Spinal cord (tissue), 10 donors: ENCODE data around the gene PPIP5K2. TPM values are rescaled to one million over a fixed set of nuclear protein-coding genes. Genes with fewer than 3 reads are reported as not detected.
"Not testable (repeated sequence)": the region's sequence is repeated elsewhere in the genome, so short reads cannot be mapped to it uniquely, and the experiment has no call there.

Experiments used
- DNase-seq, 6 donors: peaks; one replicate each; pipeline versions ENCODE4 v3.0.0 to v3.0.0-alpha.2; 2013 to 2015; ENCODE audit warnings: low spot score in 6 of 6, low read depth in 4 of 6
- H3K27ac ChIP-seq: one replicate; pipeline ENCODE4 v1.5.1; 2013; ENCODE audit warnings: low read depth, low read length, control low read depth
- H3K27me3 ChIP-seq: one replicate; pipeline ENCODE4 v1.6.1; 2013; ENCODE audit warnings: low read length; ENCODE audit not compliant: control insufficient read depth, insufficient read depth
- H3K36me3 ChIP-seq: one replicate; pipeline ENCODE4 v1.6.1; 2013; ENCODE audit warnings: low read length; ENCODE audit not compliant: control insufficient read depth, insufficient read depth
- H3K4me1 ChIP-seq: one replicate; pipeline ENCODE4 v1.6.1; 2013; ENCODE audit warnings: low read length; ENCODE audit not compliant: control insufficient read depth, insufficient read depth
- H3K4me3 ChIP-seq: one replicate; pipeline ENCODE4 v1.5.1; 2013; ENCODE audit warnings: low read depth, low read length, control low read depth
- H3K9me3 ChIP-seq: one replicate; pipeline ENCODE4 v1.6.1; 2013; ENCODE audit warnings: low read length; ENCODE audit not compliant: control insufficient read depth, insufficient read depth
- WGBS: methylation state at CpG from one replicate; pipeline ENCODE4 v1.1.5; 2013; ENCODE audit warnings: missing lambda C conversion rate; ENCODE audit not compliant: insufficient coverage; 5-methylcytosine and 5-hydroxymethylcytosine counted together
- polyA plus RNA-seq, 2 donors: library from polyadenylated mRNA; unstranded; fragments of 120-200 nt; gene quantifications; one replicate each; pipeline ENCODE4 v1.2.1, GENCODE V29; 2013; ENCODE audit not compliant: insufficient read length in 2 of 2
- total RNA-seq, 2 donors: library from RNA; depleted of rRNA in 1 of 2; stranded (reverse); fragments of 120-200 nt in 1 of 2; fragments of >200 nt in 1 of 2; gene quantifications; one replicate each; pipeline versions ENCODE4 v1.2.3 to v1.2.4, GENCODE V29; 2013 to 2014
- donor health status: healthy.

The PPIP5K2 gene
- total and polyA plus RNA-seq, 4 donors: 62.3 to 133 (median 90.1) TPM

- WGBS: no CpG with 5 or more reads among the region's 3 CpGs
- H3K4me1 ChIP-seq: no peaks in the 10 kb centered on the region
- no peak for DNase-seq
- no peaks in the 10 kb centered on the region for H3K27me3 ChIP-seq
- H3K36me3 ChIP-seq: peaks cover 23% of the 10 kb centered on the region
- no peak overlapping the region for H3K27ac ChIP-seq
- H3K4me3 ChIP-seq: no peak overlapping the region
- no peaks in the 10 kb centered on the region for H3K9me3 ChIP-seq
Observed at GRCh38 chr5:103138202-103138690, 18.1 kb downstream of the PPIP5K2 start.

- no CpG with 5 or more reads among the region's 2 CpGs for WGBS
- H3K36me3 ChIP-seq: peaks cover 23% of the 10 kb centered on the region
Observed at GRCh38 chr5:103139264-103139865, 19.3 kb downstream of the PPIP5K2 start.

GRCh38 chr5:103142132-103142531, 22.0 kb downstream of the PPIP5K2 start:
- not testable (repeated sequence) for H3K4me1 ChIP-seq, H3K27ac ChIP-seq, H3K4me3 ChIP-seq, DNase-seq, H3K27me3 ChIP-seq, H3K9me3 ChIP-seq
- 97% methylated on average over 21 of the region's 25 CpGs for WGBS
- H3K36me3 ChIP-seq: peaks cover 15% of the 10 kb centered on the region

More at GRCh38 chr5:103139264-103139865, 19.3 kb downstream of the PPIP5K2 start:
- peak in 5 of 6 donors; percentile 36 to 87 (median 39) for DNase-seq
- H3K27me3 ChIP-seq: no peaks in the 10 kb centered on the region
- no peaks in the 10 kb centered on the region for H3K9me3 ChIP-seq
- H3K4me1 ChIP-seq: no peaks in the 10 kb centered on the region
- no peak overlapping the region for H3K4me3 ChIP-seq
- no peak overlapping the region for H3K27ac ChIP-seq

GRCh38 chr5:103145196-103145595, 25.1 kb downstream of the PPIP5K2 start:
- no peak overlapping the region for H3K4me3 ChIP-seq
- no peaks in the 10 kb centered on the region for H3K9me3 ChIP-seq
- no peak for DNase-seq
- no peaks in the 10 kb centered on the region for H3K4me1 ChIP-seq
- no peaks in the 10 kb centered on the region for H3K27me3 ChIP-seq
- peaks cover 15% of the 10 kb centered on the region for H3K36me3 ChIP-seq
- H3K27ac ChIP-seq: no peak overlapping the region

- Histone ChIP-seq H3K9me3 (no peaks in the 10 kb centered on the region), H3K4me3 (no peak overlapping the region), H3K4me1 (no peaks in the 10 kb centered on the region), H3K36me3 (no peaks in the 10 kb centered on the region), H3K27me3 (no peaks in the 10 kb centered on the region), H3K27ac (no peak overlapping the region)
- no peak for DNase-seq
- no CpG with 5 or more reads among the region's 1 CpG for WGBS
Observed at GRCh38 chr5:103148213-103148612, 28.1 kb downstream of the PPIP5K2 start.

- H3K4me3 ChIP-seq: no peak overlapping the region
- H3K27ac ChIP-seq: no peak overlapping the region
- H3K9me3 ChIP-seq: no peaks in the 10 kb centered on the region
- DNase-seq: no peak
- H3K4me1 ChIP-seq: no peaks in the 10 kb centered on the region
- H3K36me3 ChIP-seq: no peaks in the 10 kb centered on the region
- WGBS: no CpG with 5 or more reads among the region's 1 CpG
- H3K27me3 ChIP-seq: no peaks in the 10 kb centered on the region
Observed at GRCh38 chr5:103151156-103151555, 31.1 kb downstream of the PPIP5K2 start.

GRCh38 chr5:103166706-103167105, 46.6 kb downstream of the PPIP5K2 start:
- H3K9me3 ChIP-seq: no peaks in the 10 kb centered on the region
- H3K4me3 ChIP-seq: no peak overlapping the region
- no peaks in the 10 kb centered on the region for H3K36me3 ChIP-seq
- H3K27ac ChIP-seq: no peak overlapping the region
- H3K4me1 ChIP-seq: no peaks in the 10 kb centered on the region
- DNase-seq: no peak
- H3K27me3 ChIP-seq: no peaks in the 10 kb centered on the region

GRCh38 chr5:103174147-103174546, 54.0 kb downstream of the PPIP5K2 start:
- H3K4me3 ChIP-seq: no peak overlapping the region
- no peak for DNase-seq
- no CpG with 5 or more reads among the region's 1 CpG for WGBS
- no peak overlapping the region for H3K27ac ChIP-seq
- H3K27me3 ChIP-seq: no peaks in the 10 kb centered on the region
- H3K9me3 ChIP-seq: no peaks in the 10 kb centered on the region
- no peaks in the 10 kb centered on the region for H3K4me1 ChIP-seq
- no peaks in the 10 kb centered on the region for H3K36me3 ChIP-seq

- peaks cover 9% of the 10 kb centered on the region for H3K36me3 ChIP-seq
- no peaks in the 10 kb centered on the region for H3K4me1 ChIP-seq
- no peak overlapping the region for H3K4me3 ChIP-seq
- no peak overlapping the region for H3K27ac ChIP-seq
- H3K9me3 ChIP-seq: no peaks in the 10 kb centered on the region
- no peaks in the 10 kb centered on the region for H3K27me3 ChIP-seq
- WGBS: 100% methylated on average over 1 of the region's 4 CpGs
- DNase-seq: no peak
Observed at GRCh38 chr5:103177543-103177942, 57.4 kb downstream of the PPIP5K2 start.

- H3K9me3 ChIP-seq: no peaks in the 10 kb centered on the region
- peaks cover 9% of the 10 kb centered on the region for H3K36me3 ChIP-seq
- H3K4me3 ChIP-seq: no peak overlapping the region
- no peak overlapping the region for H3K27ac ChIP-seq
- H3K27me3 ChIP-seq: no peaks in the 10 kb centered on the region
- H3K4me1 ChIP-seq: no peaks in the 10 kb centered on the region
- WGBS: no CpG with 5 or more reads among the region's 2 CpGs
- peak in 1 of 6 donors; percentile 1 for DNase-seq
Observed at GRCh38 chr5:103178167-103178566, 58.1 kb downstream of the PPIP5K2 start.
